Nephron progenitor cell (in vitro differentiated cells): ENCODE measurements around the gene TLCD5.

Experiments
- DNase-seq: peaks from one replicate; pipeline ENCODE4 v3.0.0; 2021
- H3K27ac Mint-ChIP-seq: 2 replicates; pipeline ENCODE4 v1.8.0; 2021; ENCODE audit warnings: mild to moderate bottlenecking, moderate library complexity, mixed read lengths
- H3K27me3 Mint-ChIP-seq: 2 replicates; pipeline ENCODE4 v1.8.0; 2021; ENCODE audit warnings: mild to moderate bottlenecking, low read depth, mixed read lengths; ENCODE audit not compliant: poor library complexity
- H3K36me3 Mint-ChIP-seq: 2 replicates; pipeline ENCODE4 v1.8.0; 2021; ENCODE audit warnings: low read depth, mixed read lengths
- H3K4me1 Mint-ChIP-seq: 2 replicates; pipeline ENCODE4 v1.8.0; 2021; ENCODE audit warnings: mixed read lengths
- H3K4me3 Mint-ChIP-seq: 2 replicates; pipeline ENCODE4 v1.8.0; 2021; ENCODE audit warnings: mild to moderate bottlenecking, moderate library complexity, mixed read lengths
- H3K9me3 Mint-ChIP-seq: 2 replicates; pipeline ENCODE4 v1.8.0; 2021; ENCODE audit warnings: mild to moderate bottlenecking, moderate library complexity, mixed read lengths
- TF ChIP-seq, protein P1 (sequence below): fragments of 200-600 bp; sonication (generic); IDR thresholded peaks from 2 replicates; pipeline ENCODE4 v1.5.0; 2021; ENCODE audit warnings: antibody characterized with exemption

Gene TLCD5

DNA sequence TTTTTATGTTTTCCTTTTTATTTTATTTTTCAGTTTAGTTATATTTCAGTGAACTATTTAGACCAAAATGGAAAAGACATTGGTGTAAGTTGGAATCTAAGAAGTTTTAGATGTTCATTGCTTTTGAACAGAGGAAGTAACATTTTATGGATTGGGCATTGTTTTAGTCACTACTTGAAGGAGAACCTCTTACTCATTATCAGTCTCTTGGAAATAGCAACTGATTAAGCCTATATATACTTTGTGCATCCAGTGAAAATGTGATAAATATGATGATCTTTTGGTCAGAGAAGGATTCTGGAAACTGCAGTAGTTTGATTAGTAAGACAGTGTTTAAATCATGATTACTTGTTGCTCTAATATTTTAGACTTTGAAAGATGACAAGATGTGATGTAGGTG, 25.5 kb downstream of the TLCD5 start:
- H3K4me3 Mint-ChIP-seq, result no peak overlapping the region
- H3K27ac Mint-ChIP-seq, result no peak overlapping the region
- no peaks in the 10 kb centered on the region for H3K27me3 Mint-ChIP-seq
- H3K4me1 Mint-ChIP-seq, result peaks cover 37% of the 10 kb centered on the region
- TF ChIP-seq, protein P1, sequence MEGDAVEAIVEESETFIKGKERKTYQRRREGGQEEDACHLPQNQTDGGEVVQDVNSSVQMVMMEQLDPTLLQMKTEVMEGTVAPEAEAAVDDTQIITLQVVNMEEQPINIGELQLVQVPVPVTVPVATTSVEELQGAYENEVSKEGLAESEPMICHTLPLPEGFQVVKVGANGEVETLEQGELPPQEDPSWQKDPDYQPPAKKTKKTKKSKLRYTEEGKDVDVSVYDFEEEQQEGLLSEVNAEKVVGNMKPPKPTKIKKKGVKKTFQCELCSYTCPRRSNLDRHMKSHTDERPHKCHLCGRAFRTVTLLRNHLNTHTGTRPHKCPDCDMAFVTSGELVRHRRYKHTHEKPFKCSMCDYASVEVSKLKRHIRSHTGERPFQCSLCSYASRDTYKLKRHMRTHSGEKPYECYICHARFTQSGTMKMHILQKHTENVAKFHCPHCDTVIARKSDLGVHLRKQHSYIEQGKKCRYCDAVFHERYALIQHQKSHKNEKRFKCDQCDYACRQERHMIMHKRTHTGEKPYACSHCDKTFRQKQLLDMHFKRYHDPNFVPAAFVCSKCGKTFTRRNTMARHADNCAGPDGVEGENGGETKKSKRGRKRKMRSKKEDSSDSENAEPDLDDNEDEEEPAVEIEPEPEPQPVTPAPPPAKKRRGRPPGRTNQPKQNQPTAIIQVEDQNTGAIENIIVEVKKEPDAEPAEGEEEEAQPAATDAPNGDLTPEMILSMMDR, result no peak
- H3K36me3 Mint-ChIP-seq, result peaks cover 21% of the 10 kb centered on the region
- peaks cover 4% of the 10 kb centered on the region for H3K9me3 Mint-ChIP-seq
- no peak for DNase-seq

DNA sequence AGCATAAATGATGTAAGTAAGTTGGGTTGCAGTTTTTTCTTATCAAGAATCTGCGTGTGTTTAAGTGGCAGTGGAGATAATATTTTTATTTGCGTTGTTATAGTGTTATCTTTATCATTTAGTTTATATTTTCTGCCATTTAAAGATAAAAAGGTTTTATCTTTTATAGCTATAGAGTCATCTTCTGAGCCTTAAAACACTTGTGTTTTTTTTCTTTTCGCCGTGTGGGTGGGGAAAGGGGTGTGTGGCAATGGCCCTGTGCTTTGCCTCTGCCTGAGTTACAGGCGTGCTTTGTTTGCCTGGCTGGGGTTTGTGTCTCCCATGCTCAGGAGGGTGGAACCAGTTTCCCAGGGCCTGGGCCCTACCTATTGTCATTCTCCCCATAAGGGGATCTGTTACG, 27.3 kb downstream of the TLCD5 start:
- DNase-seq, result no peak
- no peak overlapping the region for H3K27ac Mint-ChIP-seq

DNA sequence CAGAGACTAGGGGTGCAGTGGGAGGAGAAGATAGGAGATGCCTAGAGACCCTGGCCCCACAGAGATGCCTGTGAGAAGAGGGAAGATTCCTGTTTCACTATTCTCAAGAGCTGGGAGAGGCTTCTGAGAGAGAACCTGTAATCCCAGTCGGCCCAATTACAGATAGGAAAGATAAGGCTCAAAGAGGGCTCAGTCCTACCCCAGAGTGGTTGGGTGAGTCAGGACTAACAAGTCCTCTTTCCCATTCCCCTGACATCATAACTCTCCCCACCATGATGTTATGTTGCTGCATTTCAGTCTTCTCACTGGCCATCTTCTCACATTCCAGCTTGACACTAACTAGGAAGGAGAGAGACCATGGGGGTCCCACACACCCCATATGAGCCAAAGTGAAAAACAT, 29.0 kb downstream of the TLCD5 start:
- Mint-ChIP-seq H3K27ac (no peak overlapping the region), H3K9me3 (peaks cover 7% of the 10 kb centered on the region)

More for the DNA sequence above, 27.3 kb downstream of the TLCD5 start:
- H3K9me3 Mint-ChIP-seq, result peaks cover 4% of the 10 kb centered on the region
- H3K4me1 Mint-ChIP-seq, result peaks cover 19% of the 10 kb centered on the region
- no peak overlapping the region for H3K4me3 Mint-ChIP-seq
- peaks cover 26% of the 10 kb centered on the region for H3K36me3 Mint-ChIP-seq
- TF ChIP-seq, protein P1, result no peak
- no peaks in the 10 kb centered on the region for H3K27me3 Mint-ChIP-seq

DNA sequence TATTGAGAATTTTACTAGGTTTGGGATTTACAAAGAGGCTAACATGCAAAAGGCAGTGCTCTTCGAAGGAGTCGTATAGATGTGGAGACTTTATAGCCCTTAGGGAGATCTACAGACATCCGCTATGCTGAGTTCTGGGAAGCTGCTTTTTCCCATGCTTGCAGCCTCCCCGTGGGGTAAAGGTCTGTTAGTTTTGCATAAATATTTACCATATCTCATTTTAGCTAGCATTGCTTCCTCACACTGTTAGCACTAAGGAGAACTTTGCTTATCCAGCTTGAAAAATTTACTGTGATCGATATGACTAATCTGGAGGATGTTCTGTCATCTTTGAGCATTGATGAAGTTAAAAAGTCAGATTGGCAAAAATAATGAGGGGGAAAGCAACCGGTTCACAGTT, 29.7 kb downstream of the TLCD5 start:
- H3K9me3 Mint-ChIP-seq, result peaks cover 11% of the 10 kb centered on the region

More for the DNA sequence above, 29.0 kb downstream of the TLCD5 start:
- H3K36me3 Mint-ChIP-seq, result peaks cover 27% of the 10 kb centered on the region
- no peak overlapping the region for H3K4me3 Mint-ChIP-seq
- TF ChIP-seq, protein P1, result no peak
- H3K27me3 Mint-ChIP-seq, result no peaks in the 10 kb centered on the region
- DNase-seq, result no peak
- H3K4me1 Mint-ChIP-seq, result peaks cover 16% of the 10 kb centered on the region

DNA sequence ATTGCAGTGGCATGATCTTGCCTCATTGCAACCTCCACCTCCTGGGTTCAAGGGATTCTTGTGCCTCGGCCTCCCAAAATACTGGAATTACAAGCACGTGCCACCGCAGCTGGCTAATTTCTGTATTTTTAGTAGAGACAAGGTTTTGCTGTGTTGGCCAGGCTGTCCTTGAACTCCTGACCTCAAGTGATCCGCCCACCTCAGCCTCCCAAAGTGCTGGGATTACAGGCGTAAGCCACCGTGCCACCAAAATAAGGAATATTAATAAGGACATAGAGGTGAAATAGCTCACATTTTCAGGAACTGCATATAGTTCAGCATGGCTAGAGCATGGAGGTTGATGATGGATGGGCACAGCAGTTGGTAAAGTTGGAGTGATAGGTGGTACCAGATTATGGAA, 32.5 kb downstream of the TLCD5 start:
- peaks cover 43% of the 10 kb centered on the region for H3K36me3 Mint-ChIP-seq
- H3K4me1 Mint-ChIP-seq, result peaks cover 16% of the 10 kb centered on the region
- no peaks in the 10 kb centered on the region for H3K27me3 Mint-ChIP-seq
- no peak overlapping the region for H3K27ac Mint-ChIP-seq
- H3K4me3 Mint-ChIP-seq, result no peak overlapping the region
- no peak for DNase-seq
- H3K9me3 Mint-ChIP-seq, result peaks cover 31% of the 10 kb centered on the region
- TF ChIP-seq, protein P1, result no peak

More for the DNA sequence above, 29.7 kb downstream of the TLCD5 start:
- Mint-ChIP-seq H3K4me1 (peaks cover 16% of the 10 kb centered on the region), H3K4me3 (no peak overlapping the region), H3K27ac (no peak overlapping the region), H3K27me3 (no peaks in the 10 kb centered on the region), H3K36me3 (peaks cover 32% of the 10 kb centered on the region)
- DNase-seq, result no peak
- TF ChIP-seq, protein P1, result no peak

DNA sequence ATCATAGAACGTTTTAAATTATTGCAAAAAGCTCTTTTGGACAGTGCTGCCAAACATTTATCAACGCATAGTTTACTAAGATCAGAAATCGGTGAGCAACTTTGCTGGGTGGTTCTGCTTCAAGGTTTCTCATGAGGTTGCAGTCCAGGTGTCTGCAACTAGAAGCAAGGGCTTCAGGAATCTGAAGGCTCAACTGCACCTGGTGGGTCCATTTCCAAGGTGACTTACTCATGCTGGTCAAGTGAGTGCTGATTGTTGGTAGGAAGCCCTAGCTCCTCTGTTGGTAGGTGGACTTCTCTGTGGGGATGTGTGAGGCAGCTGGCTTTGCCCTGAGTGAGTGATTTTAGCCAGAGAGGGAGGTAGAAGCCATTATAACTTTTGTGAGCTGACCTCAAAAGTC, 33.6 kb downstream of the TLCD5 start:
- no peak overlapping the region for H3K27ac Mint-ChIP-seq
- TF ChIP-seq, protein P1, result no peak
- no peak overlapping the region for H3K4me3 Mint-ChIP-seq
- H3K9me3 Mint-ChIP-seq, result peaks cover 31% of the 10 kb centered on the region
- peaks cover 12% of the 10 kb centered on the region for H3K4me1 Mint-ChIP-seq
- no peak for DNase-seq
- H3K27me3 Mint-ChIP-seq, result no peaks in the 10 kb centered on the region
- peaks cover 39% of the 10 kb centered on the region for H3K36me3 Mint-ChIP-seq
